Natural killer cell (primary cell): ENCODE results near the gene GABRG1. TPM values are rescaled to one million over a fixed set of nuclear protein-coding genes. Genes with fewer than 3 reads are reported as not detected.

Experiments used
- ATAC-seq, 3 donors: fragments of 150-1000 bp in 2 of 3; fragments of 200-7000 bp in 1 of 3; cut with Tn5 transposase; 1 replicate in 1 of 3; 2 replicates in 2 of 3; pipeline ENCODE4 v1.10.0; 2021; ENCODE audit warnings: mild to moderate bottlenecking in 2 of 3, moderate library complexity in 2 of 3
- DNase-seq, 2 donors: peaks; one replicate each; pipeline versions ENCODE4 v3.0.0 to v3.0.0-alpha.2; 2013 to 2021; ENCODE audit warnings: mixed read lengths in 1 of 2
- H3K27ac ChIP-seq: one replicate; pipeline ENCODE4 v1.5.1; 2013; ENCODE audit warnings: mild to moderate bottlenecking, low read length
- H3K27me3 ChIP-seq: one replicate; pipeline ENCODE4 v1.6.1; 2013; ENCODE audit warnings: low read length; ENCODE audit not compliant: control insufficient read depth, insufficient read depth
- H3K36me3 ChIP-seq: one replicate; pipeline ENCODE4 v1.6.1; 2013; ENCODE audit warnings: low read length; ENCODE audit not compliant: control insufficient read depth, insufficient read depth
- H3K4me1 ChIP-seq: one replicate; pipeline ENCODE4 v1.6.1; 2013; ENCODE audit warnings: low read length; ENCODE audit not compliant: control insufficient read depth, insufficient read depth
- H3K4me3 ChIP-seq: one replicate; pipeline ENCODE4 v1.5.1; 2013; ENCODE audit warnings: low read length
- H3K9me3 ChIP-seq: one replicate; pipeline ENCODE4 v1.6.1; 2013; ENCODE audit warnings: low read length; ENCODE audit not compliant: control insufficient read depth, insufficient read depth
- H3K27ac Mint-ChIP-seq, 2 donors: one replicate each; pipeline ENCODE4 v1.8.0; 2022; ENCODE audit warnings: mild to moderate bottlenecking in 2 of 2, mixed read lengths in 2 of 2, moderate library complexity in 1 of 2
- H3K27me3 Mint-ChIP-seq, 2 donors: one replicate each; pipeline ENCODE4 v1.8.0; 2022; ENCODE audit warnings: low read depth in 2 of 2, mixed read lengths in 2 of 2
- H3K36me3 Mint-ChIP-seq: one replicate; pipeline ENCODE4 v1.8.0; 2022; ENCODE audit warnings: mixed read lengths
- H3K4me1 Mint-ChIP-seq, 2 donors: one replicate each; pipeline ENCODE4 v1.8.0; 2022; ENCODE audit warnings: mixed read lengths in 2 of 2
- H3K4me3 Mint-ChIP-seq: one replicate; pipeline ENCODE4 v1.8.0; 2022; ENCODE audit warnings: mild to moderate bottlenecking, moderate library complexity, mixed read lengths
- H3K9me3 Mint-ChIP-seq, 2 donors: one replicate each; pipeline ENCODE4 v1.8.0; 2022; ENCODE audit warnings: mixed read lengths in 2 of 2
- CTCF ChIP-seq: fragments of 200-600 bp; IDR thresholded peaks from one replicate; pipeline ENCODE4 v1.8.0; 2022; ENCODE audit warnings: antibody characterized with exemption
- WGBS: methylation state at CpG from one replicate; pipeline ENCODE4 v1.1.7; 2013; ENCODE audit warnings: missing lambda C conversion rate; ENCODE audit not compliant: insufficient coverage; 5-methylcytosine and 5-hydroxymethylcytosine counted together
- intact Hi-C: fragments of 100-400 bp; cut with micrococcal nuclease; formaldehyde crosslinking; loops from one replicate; pipeline ENCODE4 v1.14.2; 2022
- total RNA-seq, 4 donors: library from RNA; stranded (reverse); fragments of 120-200 nt in 1 of 4; gene quantifications; one replicate each; pipeline versions ENCODE4 v1.2.3 to v1.2.4, GENCODE V29; 2013 to 2022

The GABRG1 gene
- not detected for total RNA-seq
- not detected for total RNA-seq (2013)

GRCh38 chr4:46123913-46124755, at the start of gene GABRG1:
TSS of gene GABRG1 (minus strand) at chr4:46124054. CDS start at chr4:46123913, 141 bp downstream.
- intact Hi-C loops: no loop called here
- Histone ChIP-seq H3K9me3 (no peaks in the 10 kb centered on the region), H3K4me1 (no peaks in the 10 kb centered on the region), H3K4me3 (no peak within 1 kb of the TSS), H3K27ac (no peak within 1 kb of the TSS), H3K36me3 (no peaks in the 10 kb centered on the region), H3K27me3 (no peaks in the 10 kb centered on the region)
- ATAC-seq (no peak), DNase-seq (no peak)
- Mint-ChIP-seq H3K36me3 (no peaks in the 10 kb centered on the region), H3K4me1 (no peaks in the 10 kb centered on the region), H3K27me3 (no peaks in the 10 kb centered on the region), H3K9me3 (peaks cover 12 to 14% of the 10 kb centered on the region in 2 donors), H3K4me3 (no peak within 1 kb of the TSS), H3K27ac (no peak within 1 kb of the TSS)
- no peak for TF ChIP-seq CTCF
- WGBS: 19% methylated on average over 13 of the region's 23 CpGs

GRCh38 chr4:46146993-46147392, 23.1 kb upstream of the GABRG1 start:
- intact Hi-C loops: no loop called here
- TF ChIP-seq CTCF: no peak
- 80% methylated on average over 4 of the region's 4 CpGs for WGBS
- H3K4me3 Mint-ChIP-seq: no peak overlapping the region
- H3K27ac ChIP-seq: no peak overlapping the region
- no peak for DNase-seq
- H3K9me3 ChIP-seq: peaks cover 19% of the 10 kb centered on the region
- no peak overlapping the region for H3K4me3 ChIP-seq
- ATAC-seq: no peak
- no peaks in the 10 kb centered on the region for H3K27me3 ChIP-seq
- H3K27me3 Mint-ChIP-seq: no peaks in the 10 kb centered on the region
- no peaks in the 10 kb centered on the region for H3K4me1 ChIP-seq
- H3K4me1 Mint-ChIP-seq: no peaks in the 10 kb centered on the region
- H3K36me3 Mint-ChIP-seq: no peaks in the 10 kb centered on the region
- no peak overlapping the region for H3K27ac Mint-ChIP-seq
- peaks cover 13 to 15% of the 10 kb centered on the region in 2 donors for H3K9me3 Mint-ChIP-seq
- no peaks in the 10 kb centered on the region for H3K36me3 ChIP-seq

- H3K36me3 ChIP-seq: no peaks in the 10 kb centered on the region
- DNase-seq: no peak
- no peak for TF ChIP-seq CTCF
- Mint-ChIP-seq H3K27me3 (no peaks in the 10 kb centered on the region), H3K9me3 (peaks cover 15 to 22% of the 10 kb centered on the region in 2 donors), H3K27ac (no peak overlapping the region), H3K36me3 (no peaks in the 10 kb centered on the region), H3K4me3 (no peak overlapping the region), H3K4me1 (no peaks in the 10 kb centered on the region)
- 88% methylated on average over 1 of the region's 2 CpGs for WGBS
- H3K4me3 ChIP-seq: no peak overlapping the region
- intact Hi-C loops: no loop called here
- no peaks in the 10 kb centered on the region for H3K9me3 ChIP-seq
- no peaks in the 10 kb centered on the region for H3K4me1 ChIP-seq
- no peak overlapping the region for H3K27ac ChIP-seq
- no peak for ATAC-seq
- H3K27me3 ChIP-seq: no peaks in the 10 kb centered on the region
These were observed 7.7 kb upstream of the GABRG1 start for GRCh38 chr4:46131498-46132057.
